OCI-LY3 (cell line): ENCODE data around the gene PPP2R5C.

Experiments
- H2AFZ ChIP-seq: fragments of 200-600, 300-600 bp; shearing (Covaris generic); 2 replicates; pipeline ENCODE4 v1.6.0; 2014; ENCODE audit warnings: antibody characterized with exemption, low read depth, low read length
- H3K27ac ChIP-seq: fragments of 200-600, 300-600 bp; sonication (generic); 2 replicates; pipeline ENCODE4 v1.5.1; 2014; ENCODE audit warnings: mild to moderate bottlenecking, low read length, moderate library complexity, mixed read lengths
- H3K27me3 ChIP-seq: fragments of 200-600, 300-600 bp; sonication (generic); 2 replicates; pipeline ENCODE4 v1.6.1; 2014; ENCODE audit warnings: low read depth, low read length, mixed read lengths
- H3K36me3 ChIP-seq: fragments of 200-600, 300-600 bp; sonication (generic); replicated peaks from 2 replicates; pipeline ENCODE3; 2014; ENCODE audit warnings: low read depth, low read length, mixed read lengths
- H3K4me1 ChIP-seq: fragments of 300-600, 200-600 bp; sonication (generic); 2 replicates; pipeline ENCODE4 v1.6.1; 2014; ENCODE audit warnings: low read length, mixed read lengths
- H3K4me2 ChIP-seq: fragments of 200-600, 300-600 bp; sonication (generic); 2 replicates; pipeline ENCODE4 v1.6.1; 2014; ENCODE audit warnings: low read length, mixed read lengths
- H3K4me3 ChIP-seq: fragments of 300-600, 200-600 bp; sonication (generic); 2 replicates; pipeline ENCODE4 v1.5.1; 2014; ENCODE audit warnings: antibody characterized with exemption, mild to moderate bottlenecking, low read length, moderate library complexity
- H3K79me2 ChIP-seq: fragments of 300-600, 200-600 bp; shearing (Covaris generic); 2 replicates; pipeline ENCODE4 v1.6.1; 2014; ENCODE audit warnings: mild to moderate bottlenecking, low read length, mixed read lengths
- H3K9ac ChIP-seq: fragments of 300-600, 200-600 bp; shearing (Covaris generic); 2 replicates; pipeline ENCODE4 v1.6.0; 2014; ENCODE audit warnings: mild to moderate bottlenecking, low read length, moderate library complexity
- H3K9me3 ChIP-seq: fragments of 200-600, 300-600 bp; shearing (Covaris generic); 2 replicates; pipeline ENCODE4 v1.6.1; 2014; ENCODE audit warnings: low read length, mixed read lengths; ENCODE audit not compliant: insufficient read depth
- H4K20me1 ChIP-seq: fragments of 200-600, 300-600 bp; sonication (generic); 2 replicates; pipeline ENCODE4 v1.6.1; 2016; ENCODE audit warnings: low read length, mixed read lengths; ENCODE audit not compliant: insufficient read depth
- EZH2phosphoT487 ChIP-seq: fragments of 200-600 bp; shearing (Covaris generic); IDR thresholded peaks from 2 replicates; pipeline ENCODE4 v1.6.1; 2018; ENCODE audit warnings: antibody characterized with exemption, mixed run types, low read depth
- TF ChIP-seq, protein P1 (sequence below): fragments of 200-600, 300-600 bp; sonication (generic); IDR thresholded peaks from 2 replicates; pipeline ENCODE4 v1.5.1; 2014; ENCODE audit warnings: antibody characterized with exemption, low read length, low read depth

PPP2R5C gene

DNA sequence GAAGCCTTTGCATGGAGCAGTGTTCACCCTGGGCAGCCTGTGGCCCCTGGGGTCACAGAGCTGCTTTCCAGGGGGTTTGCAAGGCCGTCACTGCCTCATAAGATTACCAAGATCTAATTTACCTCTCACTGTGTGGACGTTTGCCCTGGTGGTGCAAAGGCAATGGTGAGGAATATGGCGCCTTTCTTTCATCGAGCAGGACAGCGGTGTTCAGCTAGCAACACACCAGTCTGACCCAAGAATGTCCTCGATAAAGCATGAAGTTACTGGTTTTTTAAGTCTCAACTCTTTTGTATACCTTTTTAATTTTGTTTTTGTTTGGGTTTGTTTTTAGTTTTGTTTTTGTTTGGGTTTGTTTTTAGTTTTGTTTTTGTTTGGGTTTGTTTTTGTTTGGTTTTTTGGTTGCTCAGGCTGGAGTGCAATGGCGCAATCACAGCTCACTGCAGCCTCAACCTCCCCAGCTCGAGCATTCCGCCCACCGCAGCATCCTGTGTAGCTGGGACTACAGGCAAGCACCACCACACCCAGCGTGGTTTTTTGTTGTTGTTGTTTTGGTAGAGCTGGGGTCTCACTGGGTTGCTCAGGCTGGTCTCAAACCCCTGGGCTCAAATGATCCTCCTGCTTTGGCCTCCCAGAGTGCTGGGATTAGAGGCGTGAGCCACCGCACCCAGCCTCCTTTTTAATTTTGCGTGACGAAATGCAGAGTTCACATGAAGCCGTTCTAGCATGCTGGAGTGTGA is 57.9 kb downstream of the PPP2R5C start:
- peaks cover 96% of the 10 kb centered on the region for H3K79me2 ChIP-seq
- no peak overlapping the region for H3K27ac ChIP-seq
- H2AFZ ChIP-seq, result no peak overlapping the region
- TF ChIP-seq EZH2phosphoT487, result no peak
- TF ChIP-seq, protein P1, sequence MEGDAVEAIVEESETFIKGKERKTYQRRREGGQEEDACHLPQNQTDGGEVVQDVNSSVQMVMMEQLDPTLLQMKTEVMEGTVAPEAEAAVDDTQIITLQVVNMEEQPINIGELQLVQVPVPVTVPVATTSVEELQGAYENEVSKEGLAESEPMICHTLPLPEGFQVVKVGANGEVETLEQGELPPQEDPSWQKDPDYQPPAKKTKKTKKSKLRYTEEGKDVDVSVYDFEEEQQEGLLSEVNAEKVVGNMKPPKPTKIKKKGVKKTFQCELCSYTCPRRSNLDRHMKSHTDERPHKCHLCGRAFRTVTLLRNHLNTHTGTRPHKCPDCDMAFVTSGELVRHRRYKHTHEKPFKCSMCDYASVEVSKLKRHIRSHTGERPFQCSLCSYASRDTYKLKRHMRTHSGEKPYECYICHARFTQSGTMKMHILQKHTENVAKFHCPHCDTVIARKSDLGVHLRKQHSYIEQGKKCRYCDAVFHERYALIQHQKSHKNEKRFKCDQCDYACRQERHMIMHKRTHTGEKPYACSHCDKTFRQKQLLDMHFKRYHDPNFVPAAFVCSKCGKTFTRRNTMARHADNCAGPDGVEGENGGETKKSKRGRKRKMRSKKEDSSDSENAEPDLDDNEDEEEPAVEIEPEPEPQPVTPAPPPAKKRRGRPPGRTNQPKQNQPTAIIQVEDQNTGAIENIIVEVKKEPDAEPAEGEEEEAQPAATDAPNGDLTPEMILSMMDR, result no peak
- H3K27me3 ChIP-seq, result no peaks in the 10 kb centered on the region
- no peaks in the 10 kb centered on the region for H3K9me3 ChIP-seq
- H3K9ac ChIP-seq, result no peak overlapping the region
- peak overlapping the region; percentile 60 for H3K4me2 ChIP-seq
- H4K20me1 ChIP-seq, result peaks cover 35% of the 10 kb centered on the region
- H3K4me1 ChIP-seq, result peaks cover 37% of the 10 kb centered on the region
- H3K36me3 ChIP-seq, result peaks cover 13% of the 10 kb centered on the region
- H3K4me3 ChIP-seq, result no peak overlapping the region

DNA sequence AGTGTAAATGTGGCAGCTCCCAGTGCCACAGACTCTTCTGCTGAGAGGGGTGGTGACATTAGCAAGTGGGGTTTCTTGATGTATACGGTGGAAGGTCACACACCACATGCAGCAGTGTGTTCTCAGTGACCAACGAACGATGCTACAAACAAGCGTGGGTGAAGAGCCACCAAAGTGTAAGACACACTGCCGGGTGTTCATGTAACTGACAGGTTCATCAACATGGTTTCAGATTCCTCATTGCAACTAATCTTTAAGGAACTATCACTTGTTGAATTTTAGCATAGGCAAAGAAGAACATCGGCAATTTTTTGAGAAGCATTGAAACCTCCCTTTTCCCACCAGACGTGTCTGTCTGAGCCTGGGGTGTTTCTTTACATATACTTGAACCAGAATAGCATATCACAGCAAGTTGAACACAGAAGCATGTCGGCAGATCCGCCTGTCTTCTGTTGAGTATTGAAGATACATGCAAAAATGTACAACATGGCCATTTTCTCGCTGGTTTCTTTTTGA is 58.8 kb downstream of the PPP2R5C start:
- Histone ChIP-seq H4K20me1 (peaks cover 26% of the 10 kb centered on the region), H3K4me3 (peak overlapping the region; percentile 21)

DNA sequence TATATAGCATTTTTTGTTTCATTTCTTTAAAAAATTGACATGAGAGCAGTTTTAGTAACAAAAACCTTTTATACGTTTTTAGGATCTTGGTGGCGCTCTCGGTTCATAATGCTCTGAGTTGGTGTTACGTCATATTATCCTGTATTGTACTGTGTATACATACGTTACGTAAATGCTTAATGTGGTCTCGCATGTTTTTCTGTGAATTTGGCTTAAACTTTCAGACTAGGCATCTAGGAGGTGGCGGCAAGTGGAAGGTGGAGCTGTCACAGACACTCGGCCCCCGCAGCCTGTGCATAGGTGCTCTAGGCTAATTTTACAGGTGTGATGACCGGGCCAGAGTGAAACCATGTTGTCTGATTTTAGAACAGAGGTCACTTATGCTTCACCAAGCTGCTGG is 60.0 kb downstream of the PPP2R5C start:
- H2AFZ ChIP-seq, result no peak overlapping the region
- no peak overlapping the region for H3K9ac ChIP-seq
- H3K79me2 ChIP-seq, result peaks cover 94% of the 10 kb centered on the region
- no peaks in the 10 kb centered on the region for H3K27me3 ChIP-seq
- H3K4me3 ChIP-seq, result no peak overlapping the region
- H3K27ac ChIP-seq, result no peak overlapping the region
- H3K9me3 ChIP-seq, result no peaks in the 10 kb centered on the region
- H3K4me2 ChIP-seq, result no peak overlapping the region
- H4K20me1 ChIP-seq, result peaks cover 18% of the 10 kb centered on the region
- peaks cover 56% of the 10 kb centered on the region for H3K4me1 ChIP-seq
- TF ChIP-seq EZH2phosphoT487, result no peak
- TF ChIP-seq, protein P1, result no peak
- peaks cover 14% of the 10 kb centered on the region for H3K36me3 ChIP-seq

More for the DNA sequence above, 58.8 kb downstream of the PPP2R5C start:
- peak overlapping the region; percentile 5 for H3K9ac ChIP-seq
- no peak for TF ChIP-seq EZH2phosphoT487
- TF ChIP-seq, protein P1, result no peak
- peak overlapping the region; percentile 10 for H3K27ac ChIP-seq
- no peak overlapping the region for H2AFZ ChIP-seq
- H3K27me3 ChIP-seq, result no peaks in the 10 kb centered on the region
- H3K79me2 ChIP-seq, result peaks cover 94% of the 10 kb centered on the region
- H3K36me3 ChIP-seq, result peaks cover 4% of the 10 kb centered on the region
- H3K4me1 ChIP-seq, result peaks cover 44% of the 10 kb centered on the region
- no peaks in the 10 kb centered on the region for H3K9me3 ChIP-seq
- H3K4me2 ChIP-seq, result peak overlapping the region; percentile 60

DNA sequence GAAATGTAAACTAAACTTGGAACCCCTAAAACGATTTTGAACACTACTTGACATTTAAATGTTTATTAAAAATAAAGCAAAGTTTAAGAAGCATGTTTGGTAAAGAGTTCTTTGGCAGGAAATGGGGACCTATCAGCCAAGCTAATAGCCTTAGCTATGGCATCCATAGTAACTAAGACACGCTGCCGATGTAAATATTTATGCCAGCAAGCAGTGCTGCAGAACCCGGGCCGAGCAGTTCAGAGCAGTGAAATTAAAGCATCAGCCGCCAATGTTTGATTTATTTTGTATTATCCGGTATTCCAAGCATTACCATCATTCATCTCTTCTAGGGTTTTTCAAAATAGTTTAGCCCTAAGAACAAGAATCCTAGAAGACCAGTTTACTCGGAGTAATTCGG is 61.6 kb downstream of the PPP2R5C start:
- H3K4me2 ChIP-seq, result peak overlapping the region; percentile 95
- H3K4me1 ChIP-seq, result peaks cover 58% of the 10 kb centered on the region
- H2AFZ ChIP-seq, result no peak overlapping the region
- peak overlapping the region; percentile 98 for H3K27ac ChIP-seq
- no peak for TF ChIP-seq EZH2phosphoT487
- TF ChIP-seq, protein P1, result no peak
- peak overlapping the region; percentile 75 for H3K4me3 ChIP-seq
- peak overlapping the region; percentile 83 for H3K9ac ChIP-seq
- H4K20me1 ChIP-seq, result peaks cover 10% of the 10 kb centered on the region; the same call in 1 of the 2 replicates
- peaks cover 96% of the 10 kb centered on the region for H3K79me2 ChIP-seq
- no peaks in the 10 kb centered on the region for H3K9me3 ChIP-seq
- no peaks in the 10 kb centered on the region for H3K27me3 ChIP-seq
- H3K36me3 ChIP-seq, result peaks cover 23% of the 10 kb centered on the region
